GM10266 (cell line): Measurements from ENCODE around the gene RABGAP1.

Experiments
- DNase-seq: peaks from one replicate; pipeline ENCODE4 v3.0.0; 2012; ENCODE audit errors: extremely low spot score
- CTCF ChIP-seq: IDR thresholded peaks from 2 replicates; pipeline ENCODE4 v1.5.1; 2012; ENCODE audit warnings: mild to moderate bottlenecking, low read depth; ENCODE audit not compliant: control insufficient read depth, insufficient read depth; ENCODE audit errors: missing control alignments

Gene RABGAP1

GRCh38 chr9:123089790-123090189, 149.0 kb downstream of the RABGAP1 start:
- TF ChIP-seq CTCF = no peak
- DNase-seq = no peak

- no peak for TF ChIP-seq CTCF
- no peak for DNase-seq
Observed at GRCh38 chr9:123090198-123090896, 149.5 kb downstream of the RABGAP1 start.

GRCh38 chr9:123090956-123091355, 150.1 kb downstream of the RABGAP1 start:
- DNase-seq = no peak
- TF ChIP-seq CTCF = no peak

GRCh38 chr9:123091459-123091858, 150.6 kb downstream of the RABGAP1 start:
- TF ChIP-seq CTCF = no peak
- DNase-seq = no peak

GRCh38 chr9:123093141-123093540, 152.3 kb downstream of the RABGAP1 start:
- no peak for TF ChIP-seq CTCF
- DNase-seq = no peak

GRCh38 chr9:123096987-123097386, 156.2 kb downstream of the RABGAP1 start:
- DNase-seq = no peak
- no peak for TF ChIP-seq CTCF

DNA sequence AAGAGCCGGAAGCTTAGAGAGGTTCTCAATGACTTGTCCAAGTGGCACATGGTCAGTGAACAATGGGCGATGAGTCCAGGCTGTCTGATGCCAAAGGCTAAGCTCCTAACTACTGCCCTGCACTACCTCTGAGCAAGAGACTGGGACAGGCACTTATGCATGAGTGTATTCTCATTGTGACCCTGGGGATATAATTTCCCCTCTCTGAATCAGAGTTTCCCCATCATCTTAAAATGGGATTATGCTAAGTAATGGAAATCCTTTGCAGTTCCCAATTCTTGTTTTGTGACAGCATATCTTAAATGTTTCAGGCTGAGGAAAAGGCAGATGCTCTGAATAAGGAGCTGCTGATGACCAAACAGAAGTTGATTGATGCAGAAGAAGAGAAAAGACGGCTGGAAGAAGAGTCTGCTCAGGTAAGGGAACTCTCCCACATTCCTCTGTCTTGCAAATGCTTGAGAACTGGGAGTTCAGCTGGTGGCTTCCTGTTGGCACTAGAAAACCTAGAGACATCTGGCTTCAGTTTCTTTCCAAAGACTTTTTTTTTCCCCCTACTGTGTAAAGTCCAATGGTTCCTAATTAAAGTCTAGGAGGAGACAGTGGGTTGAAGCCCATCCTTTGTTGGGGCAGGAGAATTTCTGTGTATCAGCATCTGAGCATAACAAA, 156.7 kb downstream of the RABGAP1 start:
- no peak for TF ChIP-seq CTCF
- no peak for DNase-seq
